Nucleus accumbens (tissue), 56 donors: Measurements from ENCODE around the gene NFX1.

Experiments
- DNase-seq, 56 donors: peaks; one replicate each; lab custom pipeline; 2025; lab: John Stamatoyannopoulos, UW

Gene NFX1

GRCh38 chr9:33414889-33415500 lies 124.7 kb downstream of the NFX1 start:
- no peak for DNase-seq

- peak in 25 of 56 donors; percentile 2 to 61 (median 9) for DNase-seq
Observed at GRCh38 chr9:33415501-33416038, 125.3 kb downstream of the NFX1 start.

- DNase-seq: no peak
Observed at GRCh38 chr9:33416996-33417395, 126.7 kb downstream of the NFX1 start.

- DNase-seq: no peak
Observed at GRCh38 chr9:33418090-33418489, 127.8 kb downstream of the NFX1 start.

GRCh38 chr9:33419708-33420303 lies 129.5 kb downstream of the NFX1 start:
- no peak for DNase-seq
